Measurements from ENCODE around the gene NDUFS6.

Gene NDUFS6

GRCh38 chr5:1818784-1819183 is 17.6 kb downstream of the NDUFS6 start:
- no peak for DNase-seq

GRCh38 chr5:1819458-1819857 is 18.3 kb downstream of the NDUFS6 start:
- no peak for DNase-seq

GRCh38 chr5:1820381-1820780 is 19.2 kb downstream of the NDUFS6 start:
- no peak for DNase-seq

- no peak for DNase-seq
Observed at GRCh38 chr5:1820926-1821325, 19.7 kb downstream of the NDUFS6 start.

- DNase-seq: no peak
Observed at GRCh38 chr5:1821862-1822261, 20.7 kb downstream of the NDUFS6 start.

- DNase-seq: no peak
Observed at GRCh38 chr5:1823381-1824034, 22.3 kb downstream of the NDUFS6 start.

- no peak for DNase-seq
Observed at GRCh38 chr5:1824109-1824821, 23.1 kb downstream of the NDUFS6 start.

GRCh38 chr5:1824903-1825841 is 24.0 kb downstream of the NDUFS6 start:
- DNase-seq: no peak

GRCh38 chr5:1826235-1826980 is 25.2 kb downstream of the NDUFS6 start:
- no peak for DNase-seq

- no peak for DNase-seq
Observed at GRCh38 chr5:1827025-1827885, 26.0 kb downstream of the NDUFS6 start.

GRCh38 chr5:1827886-1828397 is 26.7 kb downstream of the NDUFS6 start:
- no peak for DNase-seq

- no peak for DNase-seq
Observed at GRCh38 chr5:1830571-1831228, 29.5 kb downstream of the NDUFS6 start.

- DNase-seq: no peak
Observed at GRCh38 chr5:1831257-1831656, 30.1 kb downstream of the NDUFS6 start.

- DNase-seq: no peak
Observed at GRCh38 chr5:1831677-1832313, 30.6 kb downstream of the NDUFS6 start.

- no peak for DNase-seq
Observed at GRCh38 chr5:1832511-1833250, 31.5 kb downstream of the NDUFS6 start.

- no peak for DNase-seq
Observed at GRCh38 chr5:1833264-1834021, 32.2 kb downstream of the NDUFS6 start.

GRCh38 chr5:1834022-1834551 is 32.9 kb downstream of the NDUFS6 start:
- DNase-seq: no peak

GRCh38 chr5:1834721-1835429 is 33.7 kb downstream of the NDUFS6 start:
- no peak for DNase-seq
